ENCODE measurements around the gene RASGRP1. TPM values are rescaled to one million over a fixed set of nuclear protein-coding genes. Genes with fewer than 3 reads are reported as not detected.

Gene RASGRP1
- total RNA-seq, 1 experiment from 2014 or later = 0.85 TPM

DNA sequence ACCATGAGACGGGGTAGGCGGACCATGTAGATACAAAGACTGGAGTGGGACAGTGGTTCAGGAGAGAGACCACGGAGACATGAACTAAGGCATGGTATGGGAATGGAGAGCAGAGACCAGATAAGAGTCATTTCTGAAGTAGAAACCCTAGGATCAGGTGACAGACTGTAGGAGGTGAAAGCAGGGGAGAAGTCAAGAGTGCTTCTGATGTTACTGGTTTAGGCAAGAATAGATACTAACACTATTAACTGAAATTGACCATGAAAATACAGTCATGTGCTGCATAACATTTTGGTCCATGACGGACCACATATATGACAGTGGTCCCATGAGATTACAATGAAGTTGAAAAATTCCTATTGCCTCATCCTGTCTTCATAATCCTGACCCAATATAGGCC, 41.7 kb downstream of the RASGRP1 start:
- no peak overlapping the region for H2BK20ac ChIP-seq (ENCODE audit: low read depth, low read length, poor library complexity, severe bottlenecking)
- no peak overlapping the region for H4K8ac ChIP-seq (replicated peaks; ENCODE audit: insufficient read length, low read depth, low read length)
- H3T11ph ChIP-seq (ENCODE audit: low read length) = no peak overlapping the region
- no peak overlapping the region for H3K23ac ChIP-seq (ENCODE audit: insufficient read length, low read depth, low read length)
- no CpG with 5 or more reads among the region's 4 CpGs for WGBS (ENCODE audit: extremely low coverage, insufficient read length, low lambda C conversion rate)
- no peak overlapping the region for H2BK15ac ChIP-seq (ENCODE audit: low read depth, low read length)
- no peak overlapping the region for H2AK5ac ChIP-seq (ENCODE audit: insufficient read length, low read length)
- no peaks in the 10 kb centered on the region for H3K9me3 ChIP-seq (ENCODE audit: control insufficient read depth, low read depth, low read length)
- no peak overlapping the region for H3K14ac ChIP-seq (ENCODE audit: insufficient read depth, low read length)
- H3K9ac ChIP-seq (ENCODE audit: extremely low read depth, insufficient read length, low read length) = no peak overlapping the region
- DNase-seq = no peak
- no peaks in the 10 kb centered on the region for H4K20me1 ChIP-seq (ENCODE audit: control insufficient read depth, insufficient read depth, insufficient read length)
- no peaks in the 10 kb centered on the region for H3K23me2 ChIP-seq (ENCODE audit: insufficient read length, low read depth, low read length, poor library complexity, severe bottlenecking)
- H2BK12ac ChIP-seq (ENCODE audit: insufficient read length, low read depth, low read length) = no peak overlapping the region
- Mint-ChIP-seq H3K27me3 (ENCODE audit: low read depth) (no peaks in the 10 kb centered on the region), H3K9me3 (no peaks in the 10 kb centered on the region), H3K27ac (no peak overlapping the region), H3K4me3 (no peak overlapping the region), H3K4me1 (peaks cover 5 to 6% of the 10 kb centered on the region in 2 experiments), H3K36me3 (ENCODE audit: insufficient read depth in 1 of 3, low read depth in 3 of 3) (no peaks in the 10 kb centered on the region)
- H3K18ac ChIP-seq (ENCODE audit: insufficient read length, low read depth, low read length) = no peak overlapping the region
- H3K27me3 ChIP-seq (ENCODE audit: insufficient read depth, low read length) = no peaks in the 10 kb centered on the region
- H3K4me2 ChIP-seq (ENCODE audit: insufficient read depth, insufficient read length, low read length) = no peak overlapping the region
- no peaks in the 10 kb centered on the region for H3K79me1 ChIP-seq (ENCODE audit: insufficient read depth, low read depth, low read length, poor library complexity, severe bottlenecking)
- H3K56ac ChIP-seq (ENCODE audit: insufficient read length, low read depth, low read length) = no peak overlapping the region
- H2AFZ ChIP-seq (ENCODE audit: low read length) = no peak overlapping the region
- H4K5ac ChIP-seq (ENCODE audit: insufficient read length, low read depth, low read length) = no peak overlapping the region
- no peak overlapping the region for H4K91ac ChIP-seq (ENCODE audit: insufficient read length, low read depth, low read length)
- H3K27ac ChIP-seq (ENCODE audit: insufficient read length, low read depth, low read length) = no peak overlapping the region
- H3K4ac ChIP-seq (ENCODE audit: low read depth, low read length) = no peak overlapping the region
- no peaks in the 10 kb centered on the region for H3K79me2 ChIP-seq (ENCODE audit: insufficient read depth, low read length)
- H2BK120ac ChIP-seq (ENCODE audit: low read depth, low read length, poor library complexity, severe bottlenecking) = no peak overlapping the region
- H2BK5ac ChIP-seq (ENCODE audit: insufficient read length, low read length) = no peak overlapping the region
- peaks cover 2% of the 10 kb centered on the region; the same call in 1 of the 2 replicates for H3K4me1 ChIP-seq (ENCODE audit: insufficient read depth, low read length)
- TF ChIP-seq, protein P1, sequence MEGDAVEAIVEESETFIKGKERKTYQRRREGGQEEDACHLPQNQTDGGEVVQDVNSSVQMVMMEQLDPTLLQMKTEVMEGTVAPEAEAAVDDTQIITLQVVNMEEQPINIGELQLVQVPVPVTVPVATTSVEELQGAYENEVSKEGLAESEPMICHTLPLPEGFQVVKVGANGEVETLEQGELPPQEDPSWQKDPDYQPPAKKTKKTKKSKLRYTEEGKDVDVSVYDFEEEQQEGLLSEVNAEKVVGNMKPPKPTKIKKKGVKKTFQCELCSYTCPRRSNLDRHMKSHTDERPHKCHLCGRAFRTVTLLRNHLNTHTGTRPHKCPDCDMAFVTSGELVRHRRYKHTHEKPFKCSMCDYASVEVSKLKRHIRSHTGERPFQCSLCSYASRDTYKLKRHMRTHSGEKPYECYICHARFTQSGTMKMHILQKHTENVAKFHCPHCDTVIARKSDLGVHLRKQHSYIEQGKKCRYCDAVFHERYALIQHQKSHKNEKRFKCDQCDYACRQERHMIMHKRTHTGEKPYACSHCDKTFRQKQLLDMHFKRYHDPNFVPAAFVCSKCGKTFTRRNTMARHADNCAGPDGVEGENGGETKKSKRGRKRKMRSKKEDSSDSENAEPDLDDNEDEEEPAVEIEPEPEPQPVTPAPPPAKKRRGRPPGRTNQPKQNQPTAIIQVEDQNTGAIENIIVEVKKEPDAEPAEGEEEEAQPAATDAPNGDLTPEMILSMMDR (conservative IDR thresholded peaks at IDR 0.05) = no peak
